Adrenal gland (tissue), 5 donors: ENCODE results near the gene SKIC2.
"Not testable (repeated sequence)": the region's sequence is repeated elsewhere in the genome, so short reads cannot be mapped to it uniquely, and the experiment has no call there.

Experiments
- POLR2A ChIP-seq, 2 donors: fragments of 450-650 bp; IDR thresholded peaks; one replicate each; pipeline ENCODE4 v1.6.1; 2017; ENCODE audit warnings: antibody characterized with exemption in 2 of 2, mild to moderate bottlenecking in 2 of 2, moderate library complexity in 1 of 2
- TF ChIP-seq, protein P1 (sequence below), 6 experiments: fragments of 450-650 bp in 4 of 6; fragments of 200-600 bp in 2 of 6; sonication (generic) in 1 of 6; IDR thresholded peaks; 1 replicate in 5 of 6; 2 replicates in 1 of 6; pipeline versions ENCODE4 v1.5.1 to v1.8.0; 2016 to 2021; ENCODE audit warnings: antibody characterized with exemption in 6 of 6, mild to moderate bottlenecking in 2 of 6, moderate library complexity in 1 of 6
- donor health status: DM: no; HTN: no; CAD: no.

DNA sequence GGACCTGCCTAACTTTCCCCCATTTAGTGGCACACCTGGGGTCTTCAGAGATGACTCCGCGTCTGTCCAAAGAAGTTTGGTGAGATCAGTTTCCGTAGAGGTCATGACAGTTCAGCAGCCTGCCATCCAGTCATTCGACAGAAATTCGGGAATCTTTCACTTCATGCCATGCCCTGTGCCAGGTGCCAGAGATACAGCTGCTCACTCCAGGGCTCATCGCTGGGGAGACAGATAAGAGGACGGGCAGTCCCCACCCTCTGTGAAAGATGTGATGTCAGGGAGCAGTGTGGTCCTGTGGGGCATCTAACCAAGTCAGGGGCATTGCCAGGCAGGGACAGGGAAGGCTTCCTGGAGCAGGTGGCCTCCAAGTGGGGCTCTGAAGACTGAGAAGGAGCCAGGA, 44.3 kb downstream of the SKIC2 start:
- not testable (repeated sequence) for TF ChIP-seq POLR2A (IDR thresholded peaks at IDR 0.05)
- TF ChIP-seq, protein P1, sequence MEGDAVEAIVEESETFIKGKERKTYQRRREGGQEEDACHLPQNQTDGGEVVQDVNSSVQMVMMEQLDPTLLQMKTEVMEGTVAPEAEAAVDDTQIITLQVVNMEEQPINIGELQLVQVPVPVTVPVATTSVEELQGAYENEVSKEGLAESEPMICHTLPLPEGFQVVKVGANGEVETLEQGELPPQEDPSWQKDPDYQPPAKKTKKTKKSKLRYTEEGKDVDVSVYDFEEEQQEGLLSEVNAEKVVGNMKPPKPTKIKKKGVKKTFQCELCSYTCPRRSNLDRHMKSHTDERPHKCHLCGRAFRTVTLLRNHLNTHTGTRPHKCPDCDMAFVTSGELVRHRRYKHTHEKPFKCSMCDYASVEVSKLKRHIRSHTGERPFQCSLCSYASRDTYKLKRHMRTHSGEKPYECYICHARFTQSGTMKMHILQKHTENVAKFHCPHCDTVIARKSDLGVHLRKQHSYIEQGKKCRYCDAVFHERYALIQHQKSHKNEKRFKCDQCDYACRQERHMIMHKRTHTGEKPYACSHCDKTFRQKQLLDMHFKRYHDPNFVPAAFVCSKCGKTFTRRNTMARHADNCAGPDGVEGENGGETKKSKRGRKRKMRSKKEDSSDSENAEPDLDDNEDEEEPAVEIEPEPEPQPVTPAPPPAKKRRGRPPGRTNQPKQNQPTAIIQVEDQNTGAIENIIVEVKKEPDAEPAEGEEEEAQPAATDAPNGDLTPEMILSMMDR (IDR thresholded peaks at IDR 0.05), result not testable (repeated sequence)
